GM23248 (cell line): Measurements from ENCODE around the gene FOXL3.

ENCODE experiments used
- EZH2 ChIP-seq: fragments of 200-600 bp; sonication (generic); IDR thresholded peaks from 2 replicates; pipeline ENCODE4 v1.6.1; 2018; ENCODE audit warnings: antibody characterized with exemption, mild to moderate bottlenecking; ENCODE audit not compliant: insufficient read depth, poor library complexity, severe bottlenecking
- EZH2phosphoT487 ChIP-seq: fragments of 200-600 bp; sonication (generic); IDR thresholded peaks from 2 replicates; pipeline ENCODE4 v1.6.1; 2018; ENCODE audit warnings: antibody characterized with exemption, moderate library complexity, mild to moderate bottlenecking, low read depth; ENCODE audit not compliant: insufficient read depth

GRCh38 chr7:253581-254336, 36.2 kb upstream of the FOXL3 start:
- no peak for TF ChIP-seq EZH2phosphoT487
- TF ChIP-seq EZH2, result no peak
